Measurements from ENCODE around the gene MRPL36.
"Not testable (repeated sequence)": the region's sequence is repeated elsewhere in the genome, so short reads cannot be mapped to it uniquely, and the experiment has no call there.

The MRPL36 gene

GRCh38 chr5:1799602-1800471 lies at the start of gene MRPL36:
TSS of gene MRPL36 (minus strand) at chr5:1799837. CDS start at chr5:1798935, 902 bp downstream.
- peak; percentile 81 to 89 for DNase-seq (ENCODE audit: low read depth in 2 of 2, low spot score in 1 of 2)

DNA sequence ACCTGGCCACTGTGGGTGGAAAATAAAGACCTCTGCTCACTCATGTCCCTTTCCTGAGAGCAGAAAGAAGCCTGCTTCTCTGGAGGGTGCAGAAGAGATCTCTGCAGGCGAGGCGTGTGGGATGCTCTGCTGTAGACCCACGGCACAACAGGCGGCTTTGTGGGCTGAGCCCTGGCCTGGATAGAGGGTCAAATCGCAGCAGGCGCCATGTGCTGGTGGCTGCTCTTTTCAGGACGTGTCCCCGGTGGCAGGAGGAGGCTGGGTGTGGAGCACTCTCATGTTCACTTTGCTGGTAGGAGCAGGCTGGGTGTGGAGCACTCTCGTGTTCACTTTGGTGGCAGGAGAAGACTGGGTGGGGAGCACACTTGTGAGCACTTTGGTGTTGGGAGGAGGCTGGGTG lies 48.0 kb upstream of the MRPL36 start:
- DNase-seq (ENCODE audit: low read depth in 2 of 2, low spot score in 1 of 2) = no peak

GRCh38 chr5:1847056-1847455 lies 47.4 kb upstream of the MRPL36 start:
- DNase-seq (ENCODE audit: low read depth in 2 of 2, low spot score in 1 of 2) = no peak

GRCh38 chr5:1846583-1846982 lies 46.9 kb upstream of the MRPL36 start:
- DNase-seq (ENCODE audit: low read depth in 2 of 2, low spot score in 1 of 2) = no peak

GRCh38 chr5:1845696-1846095 lies 46.1 kb upstream of the MRPL36 start:
- no peak for DNase-seq (ENCODE audit: low read depth in 2 of 2, low spot score in 1 of 2)

- DNase-seq (ENCODE audit: low read depth in 2 of 2, low spot score in 1 of 2) = no peak
Observed at GRCh38 chr5:1844708-1845436, 45.2 kb upstream of the MRPL36 start.

- not testable (repeated sequence) for DNase-seq (ENCODE audit: low read depth in 2 of 2, low spot score in 1 of 2)
Observed at GRCh38 chr5:1843761-1844160, 44.1 kb upstream of the MRPL36 start.

GRCh38 chr5:1842004-1842819 lies 42.6 kb upstream of the MRPL36 start:
- DNase-seq (ENCODE audit: low read depth in 2 of 2, low spot score in 1 of 2) = no peak

GRCh38 chr5:1840741-1841521 lies 41.3 kb upstream of the MRPL36 start:
- no peak for DNase-seq (ENCODE audit: low read depth in 2 of 2, low spot score in 1 of 2)

DNA sequence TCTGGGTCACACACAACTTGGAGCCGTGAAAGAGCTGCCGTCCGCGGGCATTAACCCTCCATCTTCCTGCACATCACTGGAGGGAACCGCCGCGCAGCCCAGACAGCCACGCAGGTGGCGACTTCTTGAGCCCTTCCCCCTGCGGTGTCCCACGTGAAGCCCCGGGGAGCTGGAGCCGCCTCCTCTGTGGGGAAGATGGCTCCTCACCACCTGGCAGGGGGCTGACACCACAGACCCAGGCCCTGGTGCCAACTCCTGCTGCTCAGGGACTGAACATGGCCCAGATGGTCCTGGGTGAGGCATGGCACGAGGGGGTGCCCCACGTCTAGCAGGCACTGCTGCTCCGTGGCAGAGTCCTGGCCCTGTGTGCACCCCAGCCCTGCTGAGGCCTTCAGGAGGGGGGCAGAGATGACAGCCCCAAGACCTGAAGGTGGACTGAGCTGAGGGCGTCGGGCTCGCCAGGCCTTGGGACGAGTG lies 40.5 kb upstream of the MRPL36 start:
- DNase-seq (ENCODE audit: low read depth in 2 of 2, low spot score in 1 of 2) = no peak

- no peak for DNase-seq (ENCODE audit: low read depth in 2 of 2, low spot score in 1 of 2)
Observed at GRCh38 chr5:1838013-1838412, 38.4 kb upstream of the MRPL36 start.

DNA sequence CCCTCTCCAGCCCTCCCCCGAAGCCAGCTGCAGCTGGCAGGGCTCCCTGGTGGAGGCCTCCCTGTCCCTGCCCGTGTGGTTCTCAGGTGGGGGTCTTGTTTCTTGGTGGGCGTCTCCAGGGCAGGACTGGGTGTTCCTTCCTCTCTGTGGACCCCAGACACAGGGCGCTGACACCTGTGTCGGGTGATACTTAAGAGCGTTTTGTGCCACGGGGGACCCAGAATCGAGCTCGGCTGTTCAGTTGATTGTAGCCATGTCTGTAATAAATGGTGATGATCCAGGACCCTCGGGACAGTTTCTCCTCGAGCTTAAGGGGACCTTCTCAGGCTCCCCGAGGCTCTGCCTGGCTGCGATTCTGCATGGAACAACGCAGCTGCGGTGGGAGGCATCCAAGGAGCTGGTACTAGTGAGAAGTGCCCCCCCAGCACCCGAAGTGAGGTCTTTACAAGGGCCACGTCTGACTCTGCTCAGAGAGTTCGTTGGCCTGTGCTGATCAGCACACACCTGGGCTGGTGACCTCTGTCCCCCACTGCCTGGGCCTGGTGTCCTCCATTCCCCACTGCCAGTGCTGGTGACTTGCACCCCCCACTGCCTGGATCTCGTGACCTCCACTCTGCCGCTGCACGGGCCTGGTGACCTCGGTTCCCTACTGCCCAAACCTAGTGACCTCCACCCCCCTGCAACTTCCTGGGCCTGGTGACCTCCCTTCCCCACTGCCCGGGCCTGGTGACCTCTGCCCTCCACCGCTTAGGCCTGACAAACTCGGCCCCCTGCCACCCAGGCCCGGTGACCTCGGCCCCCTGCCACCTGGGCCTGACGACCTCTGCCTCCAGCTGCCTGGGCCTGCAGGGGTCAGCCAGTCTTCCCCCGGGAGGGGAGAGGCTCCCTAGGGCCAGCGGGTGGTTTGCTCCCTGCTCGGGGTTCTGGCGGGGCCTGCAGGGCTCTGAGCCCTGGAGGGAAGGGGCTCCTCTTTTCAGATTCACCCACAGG lies 37.5 kb upstream of the MRPL36 start:
- no peak for DNase-seq (ENCODE audit: low read depth in 2 of 2, low spot score in 1 of 2)

GRCh38 chr5:1836176-1836890 lies 36.7 kb upstream of the MRPL36 start:
- no peak for DNase-seq (ENCODE audit: low read depth in 2 of 2, low spot score in 1 of 2)

DNA sequence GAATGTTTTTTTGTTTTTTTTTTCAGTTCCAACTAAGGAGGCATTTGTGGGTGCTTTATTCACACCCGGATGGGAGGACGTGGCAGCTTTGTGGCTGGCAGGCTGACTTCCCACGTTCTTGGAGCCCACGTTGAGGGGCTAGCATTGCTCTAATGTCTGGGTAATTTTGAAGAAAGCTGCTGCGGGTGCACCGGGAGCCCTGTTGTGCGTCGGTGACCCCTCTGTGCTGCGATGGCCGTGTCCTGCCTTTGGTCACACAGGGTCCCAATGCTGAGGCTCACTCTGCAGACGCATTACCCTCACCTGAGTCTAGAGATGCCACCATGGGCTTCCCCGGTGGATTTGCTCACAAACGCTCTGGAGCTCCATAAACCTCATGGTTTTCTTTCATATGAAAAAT lies 35.8 kb upstream of the MRPL36 start:
- DNase-seq (ENCODE audit: low read depth in 2 of 2, low spot score in 1 of 2) = no peak

DNA sequence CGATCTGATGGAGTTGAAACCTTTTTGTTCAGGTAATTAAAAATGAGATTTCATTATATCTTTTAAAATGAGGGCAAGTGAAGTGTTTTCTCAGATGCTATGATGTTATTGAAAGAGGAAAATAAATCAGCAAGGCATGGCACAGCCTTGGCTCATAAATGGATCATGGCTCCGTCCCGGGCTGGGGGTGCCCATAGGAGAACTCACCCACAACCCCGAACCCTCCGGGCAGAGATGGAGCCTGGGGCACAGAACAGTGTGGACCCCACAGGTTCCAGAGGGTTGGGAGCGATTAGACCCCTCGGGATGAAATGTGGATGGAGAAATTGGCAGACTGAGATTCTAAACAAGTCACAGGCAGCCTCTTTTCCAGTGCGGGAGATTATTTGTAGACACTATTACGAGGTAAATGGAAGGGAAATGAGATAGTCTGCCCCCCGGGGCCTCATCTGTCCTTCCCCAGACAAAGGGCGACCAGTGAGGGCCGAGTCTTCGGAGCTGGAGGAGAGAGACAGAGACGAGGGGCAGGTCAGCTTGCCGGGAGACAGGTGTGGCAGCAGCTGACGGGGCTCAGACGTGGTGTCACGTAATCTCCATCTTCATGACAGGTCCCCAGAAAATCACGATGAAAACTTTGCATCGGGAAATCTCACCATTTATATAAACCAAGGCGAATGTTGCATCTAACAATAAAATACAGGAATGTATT lies 35.2 kb upstream of the MRPL36 start:
- DNase-seq (ENCODE audit: low read depth in 2 of 2, low spot score in 1 of 2) = no peak

DNA sequence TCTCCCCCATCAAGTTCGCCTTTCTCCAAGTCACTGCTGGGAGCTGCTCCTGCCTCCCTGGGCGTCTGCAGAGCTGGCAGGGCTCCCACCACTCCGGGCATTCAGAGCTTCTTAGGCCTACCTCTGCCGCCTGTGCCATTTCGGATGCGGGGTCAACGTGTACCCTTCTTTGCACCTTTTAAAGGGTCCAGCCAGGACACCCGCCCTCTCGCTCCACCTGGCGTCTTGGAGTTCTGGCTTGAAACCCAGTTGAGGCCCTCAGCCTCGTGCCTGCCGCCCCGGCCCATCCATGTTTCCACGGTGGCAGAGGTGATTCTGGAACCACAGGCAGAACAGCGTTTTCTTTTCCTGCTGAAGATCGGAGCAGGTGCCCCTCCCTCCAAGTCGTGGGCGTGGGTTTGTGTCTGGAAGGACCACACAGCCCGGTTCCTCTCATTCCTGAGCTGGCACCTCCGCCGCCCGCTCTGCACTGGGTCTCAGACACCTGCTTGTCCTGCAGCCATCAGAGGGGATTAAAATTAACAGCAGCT lies 34.5 kb upstream of the MRPL36 start:
- no peak for DNase-seq (ENCODE audit: low read depth in 2 of 2, low spot score in 1 of 2)

DNA sequence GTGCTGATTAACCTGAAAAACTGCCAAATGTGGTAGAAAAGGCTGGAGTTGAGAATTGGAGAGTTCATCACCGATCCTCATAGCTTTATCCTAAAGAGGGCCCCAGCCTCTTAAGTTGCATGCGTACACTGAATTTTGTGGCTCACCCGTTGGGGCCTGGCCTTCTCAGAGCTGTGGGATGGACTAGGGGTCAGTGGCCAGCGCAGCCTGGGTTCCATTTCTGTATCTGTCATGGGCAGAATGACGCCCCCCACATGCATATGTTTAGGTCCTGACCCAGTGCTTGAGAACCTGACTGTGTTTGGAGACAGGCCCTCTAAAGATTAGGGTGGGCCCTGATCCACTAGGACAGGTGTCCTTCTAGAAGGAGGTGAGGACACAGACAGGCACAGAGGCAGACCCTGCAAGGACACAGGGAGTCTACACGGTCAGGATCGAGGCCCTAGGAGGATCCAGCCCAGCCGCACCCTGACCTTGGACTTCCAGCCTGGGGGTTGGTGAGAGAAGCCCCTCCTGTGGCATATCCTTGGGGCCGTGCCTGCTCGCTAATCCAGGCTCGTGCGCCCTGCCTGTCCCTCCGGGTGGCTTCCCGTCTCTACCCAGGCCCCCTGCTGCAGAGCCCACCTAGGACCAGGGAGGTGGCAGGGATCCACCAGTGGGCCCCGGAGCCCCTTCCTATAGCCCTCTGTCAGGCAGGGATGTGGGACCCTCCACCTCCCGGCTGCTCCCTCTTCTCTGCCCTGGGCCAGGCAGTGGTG lies 33.8 kb upstream of the MRPL36 start:
- no peak for DNase-seq (ENCODE audit: low read depth in 2 of 2, low spot score in 1 of 2)

Measured in stimulated activated CD8-positive, alpha-beta memory T cell treated with anti-CD3 and anti-CD28 coated beads, Interleukin-4, amount 100 ng/mL, for 1 hour (primary cell).